Measurements from ENCODE around the gene USP48. TPM values are rescaled to one million over a fixed set of nuclear protein-coding genes. Genes with fewer than 3 reads are reported as not detected.

USP48 gene
- total RNA-seq, 1 experiment from 2014 or later: 20.1 TPM

GRCh38 chr1:21751281-21751680 is 31.7 kb downstream of the USP48 start:
- no peak for DNase-seq (ENCODE audit: low read depth)

GRCh38 chr1:21750841-21751240 is 32.1 kb downstream of the USP48 start:
- DNase-seq (ENCODE audit: low read depth): no peak

GRCh38 chr1:21749859-21750468 is 33.0 kb downstream of the USP48 start:
- no peak for DNase-seq (ENCODE audit: low read depth)

GRCh38 chr1:21749109-21749508 is 33.8 kb downstream of the USP48 start:
- no peak for DNase-seq (ENCODE audit: low read depth)

GRCh38 chr1:21743476-21743875 is 39.5 kb downstream of the USP48 start:
- DNase-seq (ENCODE audit: low read depth): no peak

- DNase-seq (ENCODE audit: low read depth): no peak
These were observed 40.4 kb downstream of the USP48 start for GRCh38 chr1:21742578-21742977.

GRCh38 chr1:21741206-21741605 is 41.7 kb downstream of the USP48 start:
- no peak for DNase-seq (ENCODE audit: low read depth)

GRCh38 chr1:21736876-21737275 is 46.1 kb downstream of the USP48 start:
- no peak for DNase-seq (ENCODE audit: low read depth)

GRCh38 chr1:21736011-21736410 is 46.9 kb downstream of the USP48 start:
- DNase-seq (ENCODE audit: low read depth): no peak

GRCh38 chr1:21734526-21734925 is 48.4 kb downstream of the USP48 start:
- no peak for DNase-seq (ENCODE audit: low read depth)

GRCh38 chr1:21732664-21733063 is 50.3 kb downstream of the USP48 start:
- DNase-seq (ENCODE audit: low read depth): no peak

GRCh38 chr1:21725748-21726392 is 57.1 kb downstream of the USP48 start:
- DNase-seq (ENCODE audit: low read depth): no peak

- DNase-seq (ENCODE audit: low read depth): no peak
These were observed 58.4 kb downstream of the USP48 start for GRCh38 chr1:21724570-21724969.

- DNase-seq (ENCODE audit: low read depth): no peak
These were observed 58.9 kb downstream of the USP48 start for GRCh38 chr1:21724098-21724497.

- DNase-seq (ENCODE audit: low read depth): no peak
These were observed 61.5 kb downstream of the USP48 start for GRCh38 chr1:21721295-21721985.

- DNase-seq (ENCODE audit: low read depth): no peak
These were observed 66.8 kb downstream of the USP48 start for GRCh38 chr1:21716169-21716568.

GRCh38 chr1:21707891-21708290 is 75.1 kb downstream of the USP48 start:
- no peak for DNase-seq (ENCODE audit: low read depth)

GRCh38 chr1:21707086-21707840 is 75.7 kb downstream of the USP48 start:
- DNase-seq (ENCODE audit: low read depth): no peak

- DNase-seq (ENCODE audit: low read depth): no peak
These were observed 76.7 kb downstream of the USP48 start for GRCh38 chr1:21706151-21706835.

GRCh38 chr1:21705303-21705980 is 77.5 kb downstream of the USP48 start:
- no peak for DNase-seq (ENCODE audit: low read depth)

GRCh38 chr1:21704145-21704544 is 78.8 kb downstream of the USP48 start:
- DNase-seq (ENCODE audit: low read depth): no peak
